Adrenal gland (tissue), 12 donors: Measurements from ENCODE around the gene NEBL. TPM values are rescaled to one million over a fixed set of nuclear protein-coding genes. Genes with fewer than 3 reads are reported as not detected.

Experiments
- DNase-seq, 7 donors: peaks; one replicate each; pipeline ENCODE4 v3.0.0-alpha.2; 2019 to 2020
- H3K27ac ChIP-seq, 5 donors: fragments of 200-600 bp; sonication (generic) in 4 of 5; 1 replicate in 3 of 5; 2 replicates in 2 of 5; pipeline versions ENCODE4 v1.5.1 to v1.8.0; 2016 to 2020; ENCODE audit warnings: mild to moderate bottlenecking in 1 of 5
- H3K27me3 ChIP-seq: fragments of 200-600 bp; 2 replicates; pipeline ENCODE4 v1.8.0; 2021
- H3K36me3 ChIP-seq, 2 donors: fragments of 200-600 bp; replicated peaks in 1 of 2; 1 replicate in 1 of 2; 2 replicates in 1 of 2; pipeline versions ENCODE4 v1.5.1 to v1.8.0; 2018 to 2022
- H3K4me1 ChIP-seq, 2 donors: fragments of 200-600 bp; replicated peaks in 1 of 2; 1 replicate in 1 of 2; 2 replicates in 1 of 2; pipeline versions ENCODE4 v1.5.1 to v1.8.0; 2018 to 2021
- H3K4me3 ChIP-seq, 4 donors: fragments of 200-600 bp; sonication (generic) in 3 of 4; one replicate each; pipeline ENCODE4 v1.5.1; 2016 to 2018
- H3K9me3 ChIP-seq, 3 donors: fragments of 200-600 bp; sonication (generic) in 1 of 3; replicated peaks in 1 of 3; 1 replicate in 2 of 3; 2 replicates in 1 of 3; pipeline versions ENCODE4 v1.5.1 to v1.8.0; 2016 to 2021
- POLR2A ChIP-seq, 2 donors: fragments of 450-650 bp; IDR thresholded peaks; one replicate each; pipeline ENCODE4 v1.6.1; 2017; ENCODE audit warnings: antibody characterized with exemption in 2 of 2, mild to moderate bottlenecking in 2 of 2, moderate library complexity in 1 of 2
- WGBS, 4 donors: extraction: QIAGEN DNeasy Blood & Tissue Kit in 2 of 4; methylation state at CpG; one replicate each; pipeline versions ENCODE4 v1.1.5 to v1.1.7; 2013 to 2017; 5-methylcytosine and 5-hydroxymethylcytosine counted together
- intact Hi-C, 2 donors: fragments of 100-400 bp; cut with DNase I; formaldehyde crosslinking; loops; one replicate each; pipeline versions ENCODE4 v1.14.1 to v1.15.0; 2022 to 2023
- polyA plus RNA-seq, 3 donors: library from polyadenylated mRNA; stranded (reverse); fragments of 200-250 nt in 2 of 3; fragments of 350-450 nt in 1 of 3; fragmentation: Illumina TruSeq in 1 of 3; extraction: RNeasy Lipid Tissue Mini Kit (QIAGEN cat#74804) in 1 of 3; gene quantifications; one replicate each; pipeline ENCODE4 v1.2.3, GENCODE V29; 2013 to 2014
- total RNA-seq, 9 donors: library from RNA; depleted of rRNA in 4 of 9; stranded (reverse); fragments of >200 nt in 4 of 9; fragments of 120-200 nt in 1 of 9; fragmentation: NEBNext Ultra II Directional in 1 of 9; extraction: Animal tissue kit (Norgen Biotek cat#: 25700) in 1 of 9; gene quantifications; one replicate each; pipeline versions ENCODE4 v1.1.0 to v1.2.4, GENCODE V29; 2013 to 2023
- TF ChIP-seq, protein P1 (sequence below), 6 experiments: fragments of 450-650 bp in 4 of 6; fragments of 200-600 bp in 2 of 6; sonication (generic) in 1 of 6; IDR thresholded peaks; 1 replicate in 5 of 6; 2 replicates in 1 of 6; pipeline versions ENCODE4 v1.5.1 to v1.8.0; 2016 to 2021; ENCODE audit warnings: antibody characterized with exemption in 6 of 6, mild to moderate bottlenecking in 2 of 6, moderate library complexity in 1 of 6
- donor health status: healthy with polysubstance abuse.
- donor health status: Bipolar disorder and iron deficiency.
- donor health status: DM: yes; HTN: yes; CAD: no.
- donor health status: DM: no; HTN: no; CAD: no.
- donor health status: DM: no; HTN: no; CAD: no.
- donor health status: DM: yes; HTN: yes; CAD: no.

NEBL gene
- total and polyA plus RNA-seq, 12 donors = 3.4 to 26.4 (median 7.2) TPM

DNA sequence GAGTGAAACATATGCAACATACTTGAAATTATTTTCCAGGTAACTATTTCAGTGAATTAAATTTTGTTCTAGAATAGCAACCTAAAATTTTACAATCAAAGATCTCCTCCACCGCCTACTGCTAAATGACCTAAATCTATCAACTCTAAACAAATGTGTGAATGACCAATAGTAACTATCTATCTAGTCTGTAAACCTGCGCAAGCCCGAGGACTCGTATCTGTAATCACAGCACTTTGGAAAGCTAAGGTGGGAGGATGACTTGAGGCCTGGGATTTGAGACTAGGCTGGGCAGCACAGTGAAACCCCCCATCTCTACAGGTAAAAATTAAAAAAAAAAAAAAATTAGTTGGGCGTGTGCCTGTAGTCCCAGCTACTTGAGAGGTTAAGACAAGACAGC is 83.0 kb downstream of the NEBL start:
- H3K27me3 ChIP-seq = no peaks in the 10 kb centered on the region
- TF ChIP-seq, protein P1, sequence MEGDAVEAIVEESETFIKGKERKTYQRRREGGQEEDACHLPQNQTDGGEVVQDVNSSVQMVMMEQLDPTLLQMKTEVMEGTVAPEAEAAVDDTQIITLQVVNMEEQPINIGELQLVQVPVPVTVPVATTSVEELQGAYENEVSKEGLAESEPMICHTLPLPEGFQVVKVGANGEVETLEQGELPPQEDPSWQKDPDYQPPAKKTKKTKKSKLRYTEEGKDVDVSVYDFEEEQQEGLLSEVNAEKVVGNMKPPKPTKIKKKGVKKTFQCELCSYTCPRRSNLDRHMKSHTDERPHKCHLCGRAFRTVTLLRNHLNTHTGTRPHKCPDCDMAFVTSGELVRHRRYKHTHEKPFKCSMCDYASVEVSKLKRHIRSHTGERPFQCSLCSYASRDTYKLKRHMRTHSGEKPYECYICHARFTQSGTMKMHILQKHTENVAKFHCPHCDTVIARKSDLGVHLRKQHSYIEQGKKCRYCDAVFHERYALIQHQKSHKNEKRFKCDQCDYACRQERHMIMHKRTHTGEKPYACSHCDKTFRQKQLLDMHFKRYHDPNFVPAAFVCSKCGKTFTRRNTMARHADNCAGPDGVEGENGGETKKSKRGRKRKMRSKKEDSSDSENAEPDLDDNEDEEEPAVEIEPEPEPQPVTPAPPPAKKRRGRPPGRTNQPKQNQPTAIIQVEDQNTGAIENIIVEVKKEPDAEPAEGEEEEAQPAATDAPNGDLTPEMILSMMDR (IDR thresholded peaks at IDR 0.05) = no peak
- TF ChIP-seq POLR2A (IDR thresholded peaks at IDR 0.05) = no peak

DNA sequence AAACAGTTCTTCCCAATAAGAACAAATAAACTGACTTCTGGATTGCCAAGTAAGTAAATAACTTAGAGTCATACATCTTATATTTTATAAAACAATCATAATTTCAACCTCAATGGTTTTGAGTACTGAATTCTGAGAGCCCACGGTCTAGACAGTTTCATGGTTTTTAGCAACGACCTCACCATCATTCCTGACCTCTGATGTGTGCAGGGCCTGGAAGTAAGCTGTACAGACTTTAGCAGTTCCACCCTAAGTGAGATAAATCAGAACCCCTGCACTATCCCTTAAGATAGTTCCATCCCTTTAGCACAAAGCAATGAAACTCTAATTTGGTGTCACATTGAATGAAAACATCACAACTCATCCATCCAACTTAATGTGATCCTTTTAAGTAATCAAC is 86.0 kb downstream of the NEBL start:
- Histone ChIP-seq H3K9me3 (no peaks in the 10 kb centered on the region), H3K27me3 (no peaks in the 10 kb centered on the region), H3K4me3 (no peak overlapping the region), H3K27ac (no peak overlapping the region), H3K36me3 (no peaks in the 10 kb centered on the region), H3K4me1 (no peaks in the 10 kb centered on the region)
- intact Hi-C loops = no loop called here
- no peak for DNase-seq
- no peak for TF ChIP-seq POLR2A (IDR thresholded peaks at IDR 0.05)
- TF ChIP-seq, protein P1 (IDR thresholded peaks at IDR 0.05) = no peak
- WGBS, 4 donors = 85 to 100% (median 87%) methylated on average over 2 of the region's 2 CpGs

More for the DNA sequence above, 83.0 kb downstream of the NEBL start:
- no peaks in the 10 kb centered on the region for H3K4me1 ChIP-seq
- intact Hi-C loops = no loop called here
- H3K4me3 ChIP-seq = no peak overlapping the region
- no peak for DNase-seq
- H3K9me3 ChIP-seq = no peaks in the 10 kb centered on the region
- no peaks in the 10 kb centered on the region for H3K36me3 ChIP-seq
- H3K27ac ChIP-seq = no peak overlapping the region
- 93 to 95% (median 94%) methylated on average over 5 of the region's 5 CpGs for WGBS, 4 donors

DNA sequence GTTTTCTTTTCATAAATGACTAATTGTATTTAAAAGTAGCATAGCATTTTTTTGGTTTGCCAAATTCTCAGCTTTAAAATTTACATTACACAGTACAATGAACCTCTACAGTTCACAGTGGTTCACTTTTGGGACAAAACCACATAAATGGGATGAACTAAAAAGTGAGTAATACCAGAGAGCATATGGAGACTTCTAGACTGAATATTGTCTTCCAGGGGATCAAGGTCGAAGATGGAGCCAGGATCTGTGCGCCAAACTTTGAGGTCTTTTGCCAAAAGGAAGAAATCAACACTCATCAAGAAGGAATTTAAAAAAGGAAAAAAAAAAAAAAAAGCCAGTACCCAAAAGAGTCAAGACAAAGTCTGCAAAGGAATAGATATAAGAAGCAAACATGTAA is 87.5 kb downstream of the NEBL start:
- Histone ChIP-seq H3K9me3 (no peaks in the 10 kb centered on the region), H3K27me3 (no peaks in the 10 kb centered on the region), H3K4me3 (no peak overlapping the region), H3K27ac (no peak overlapping the region), H3K4me1 (no peaks in the 10 kb centered on the region), H3K36me3 (no peaks in the 10 kb centered on the region)
- DNase-seq = peak in 4 of 7 donors; percentile 16 to 39 (median 23)
- WGBS, 4 donors = 36 to 50% (median 50%) methylated on average over 2 of the region's 2 CpGs
- TF ChIP-seq, protein P1 (IDR thresholded peaks at IDR 0.05) = no peak
- no peak for TF ChIP-seq POLR2A (IDR thresholded peaks at IDR 0.05)
- intact Hi-C loops = no loop called here

DNA sequence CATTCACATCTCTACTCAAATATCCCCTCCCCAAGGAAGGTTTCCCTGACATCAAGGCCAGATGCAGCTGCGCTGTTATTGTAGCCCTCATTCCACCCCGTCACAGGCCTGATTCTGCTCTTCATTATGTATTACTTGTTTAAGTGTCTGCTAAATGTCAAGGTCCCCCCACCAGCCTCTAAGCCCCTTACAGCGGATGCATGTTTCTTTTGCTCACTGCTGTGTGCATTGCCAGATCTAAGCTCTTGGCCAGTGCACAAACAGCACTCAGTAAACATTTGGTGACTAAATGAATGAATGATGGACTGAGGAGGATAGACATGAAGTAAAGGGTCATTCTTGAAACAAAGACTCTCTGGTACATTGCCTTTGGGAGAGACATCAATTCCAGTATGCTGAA is 90.6 kb downstream of the NEBL start:
- DNase-seq = no peak
- H3K36me3 ChIP-seq = no peaks in the 10 kb centered on the region
- no peak overlapping the region for H3K27ac ChIP-seq
- no peaks in the 10 kb centered on the region for H3K4me1 ChIP-seq
- 84 to 96% (median 85%) methylated on average over 3 of the region's 3 CpGs for WGBS, 4 donors
- intact Hi-C loops = no loop called here
- TF ChIP-seq, protein P1 (IDR thresholded peaks at IDR 0.05) = no peak
- no peak for TF ChIP-seq POLR2A (IDR thresholded peaks at IDR 0.05)
- H3K9me3 ChIP-seq = no peaks in the 10 kb centered on the region
- no peaks in the 10 kb centered on the region for H3K27me3 ChIP-seq
- no peak overlapping the region for H3K4me3 ChIP-seq
